Fibroblast of villous mesenchyme (primary cell): ENCODE results near the gene CCDC148. TPM values are rescaled to one million over a fixed set of nuclear protein-coding genes. Genes with fewer than 3 reads are reported as not detected.

ENCODE experiments used
- DNase-seq: peaks from one replicate; pipeline ENCODE4 v3.0.0-alpha.2; 2010; ENCODE audit warnings: low read depth
- H3K4me3 ChIP-seq: 2 replicates; pipeline ENCODE4 v1.5.1; 2011; ENCODE audit warnings: low read depth, mild to moderate bottlenecking, low read length
- CTCF ChIP-seq: IDR thresholded peaks from 2 replicates; pipeline ENCODE4 v1.5.1; 2012; ENCODE audit warnings: low read depth, mild to moderate bottlenecking, low read length; ENCODE audit not compliant: insufficient read depth
- total RNA-seq: library from RNA; depleted of rRNA; stranded (reverse); fragments of >200 nt; gene quantifications from 2 replicates; pipeline ENCODE4 v1.2.3, GENCODE V29; 2012

The CCDC148 gene
- total RNA-seq, 1 donor, result 2.6 TPM

GRCh38 chr2:158134055-158134454 lies 322.5 kb downstream of the CCDC148 start:
- DNase-seq, result no peak
- no peak for TF ChIP-seq CTCF
- no peak overlapping the region for H3K4me3 ChIP-seq

GRCh38 chr2:158131919-158132566 lies 324.5 kb downstream of the CCDC148 start:
- no peak for DNase-seq
- TF ChIP-seq CTCF, result no peak
- H3K4me3 ChIP-seq, result no peak overlapping the region

GRCh38 chr2:158131483-158131912 lies 325.1 kb downstream of the CCDC148 start:
- no peak overlapping the region for H3K4me3 ChIP-seq
- TF ChIP-seq CTCF, result no peak
- DNase-seq, result no peak

- DNase-seq, result no peak
These were observed 325.6 kb downstream of the CCDC148 start for GRCh38 chr2:158130832-158131473.

GRCh38 chr2:158129037-158129436 lies 327.5 kb downstream of the CCDC148 start:
- DNase-seq, result no peak
- no peak overlapping the region for H3K4me3 ChIP-seq
- TF ChIP-seq CTCF, result no peak

More at GRCh38 chr2:158130832-158131473, 325.6 kb downstream of the CCDC148 start:
- no peak for TF ChIP-seq CTCF
- H3K4me3 ChIP-seq, result no peak overlapping the region

GRCh38 chr2:158128168-158128973 lies 328.2 kb downstream of the CCDC148 start:
- no peak for DNase-seq
- TF ChIP-seq CTCF, result no peak
- no peak overlapping the region for H3K4me3 ChIP-seq
